HTR-8/SVneo (cell line): ENCODE measurements around the gene MASP2.
"Not testable (repeated sequence)": the region's sequence is repeated elsewhere in the genome, so short reads cannot be mapped to it uniquely, and the experiment has no call there.

Experiments
- DNase-seq: peaks from one replicate; pipeline ENCODE4 v3.0.0; 2011; ENCODE audit warnings: low spot score, mixed read lengths; ENCODE audit not compliant: insufficient read length
- FAIRE-seq: peaks from 2 replicates; lab custom pipeline; 2011; peaks lifted over from hg19 to GRCh38; lab: Jason Lieb, UNC

Gene MASP2

DNA sequence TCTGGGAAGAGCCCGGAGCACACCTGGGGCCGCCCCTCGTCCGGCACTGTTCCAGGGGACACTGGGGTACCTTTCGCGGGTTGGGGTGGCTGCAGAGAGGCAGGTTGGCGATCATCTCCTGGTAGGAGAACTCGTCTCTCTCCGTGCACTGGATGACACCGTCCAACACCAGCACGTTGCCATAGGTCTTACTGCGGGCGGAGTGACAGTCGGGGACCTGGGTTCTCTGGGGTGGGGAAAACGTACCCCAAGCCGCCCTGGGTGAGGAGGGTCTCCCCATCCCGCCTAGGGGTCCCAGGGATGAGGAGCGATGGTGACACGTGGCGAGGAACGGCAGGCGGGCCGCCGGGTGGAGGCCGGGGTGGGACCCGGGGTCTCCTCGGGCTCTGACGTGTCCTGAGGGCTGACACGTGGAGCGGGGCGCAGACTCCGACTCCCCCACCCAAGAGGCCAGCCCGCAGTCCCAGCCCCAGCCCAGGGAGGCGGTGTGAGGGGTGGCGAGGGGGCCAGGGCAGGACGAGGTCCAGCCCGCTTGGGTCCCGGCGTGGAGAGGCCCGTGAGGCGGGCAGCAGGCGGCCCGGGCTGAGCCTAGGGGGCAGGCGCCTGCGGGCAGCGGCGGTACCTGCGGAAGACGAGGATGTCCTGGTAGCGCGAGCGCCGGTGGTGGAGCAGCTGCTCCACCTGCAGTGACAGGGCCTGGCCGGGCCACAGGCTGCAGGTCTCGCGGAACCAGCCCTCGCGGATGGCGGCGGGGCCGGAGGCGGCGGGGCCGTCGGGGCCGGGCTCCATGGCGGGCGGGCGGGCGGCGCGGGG lies 12.3 kb upstream of the MASP2 start:
- FAIRE-seq: no peak
- no peak for DNase-seq

DNA sequence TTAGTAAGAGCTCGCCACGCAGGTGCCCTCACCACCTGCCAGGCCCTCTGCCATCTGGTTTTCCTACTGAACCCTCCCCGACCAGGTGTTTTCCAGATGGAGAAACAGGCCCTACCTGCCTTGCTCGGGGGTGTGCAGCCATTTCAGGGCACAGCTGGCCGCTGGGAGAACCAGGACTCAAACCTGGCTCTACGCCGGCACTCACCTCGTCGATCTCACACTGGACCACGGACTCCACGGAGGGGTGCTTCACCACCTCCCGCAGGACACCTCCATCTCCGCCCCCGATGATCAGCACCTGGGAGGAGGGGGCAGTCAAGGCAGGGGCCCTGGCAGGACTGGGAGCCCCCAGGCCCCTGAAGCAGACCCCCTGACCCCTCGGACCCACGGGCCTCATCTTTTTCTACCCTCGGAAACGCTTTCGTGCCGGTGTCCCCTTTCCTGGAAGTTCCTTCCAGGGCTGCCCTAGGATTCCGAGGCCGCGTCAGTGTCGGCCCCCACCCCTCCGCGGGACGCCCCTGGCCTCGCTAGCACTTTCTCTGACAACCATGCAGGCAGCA lies 11.6 kb upstream of the MASP2 start:
- FAIRE-seq (no peak), DNase-seq (no peak)

DNA sequence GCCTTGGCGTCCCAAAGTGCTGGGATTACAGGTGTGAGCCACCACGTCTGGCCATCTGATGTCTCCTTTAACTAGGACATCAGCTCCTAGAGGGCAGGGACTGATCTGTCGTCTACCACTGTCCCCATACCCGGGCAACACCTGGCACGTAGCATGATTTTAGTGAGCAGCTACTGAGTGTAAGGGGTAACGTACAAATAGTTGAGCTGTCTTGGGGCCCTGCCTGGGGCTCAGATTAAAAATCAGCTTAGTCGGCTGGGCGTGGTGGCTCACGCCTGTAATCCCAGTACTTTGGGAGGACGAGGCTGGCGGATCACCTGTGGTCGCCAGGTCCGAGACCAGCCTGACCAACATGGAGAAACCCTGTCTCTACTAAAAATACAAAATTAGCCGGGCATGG lies 11.0 kb upstream of the MASP2 start:
- DNase-seq (no peak), FAIRE-seq (no peak)

DNA sequence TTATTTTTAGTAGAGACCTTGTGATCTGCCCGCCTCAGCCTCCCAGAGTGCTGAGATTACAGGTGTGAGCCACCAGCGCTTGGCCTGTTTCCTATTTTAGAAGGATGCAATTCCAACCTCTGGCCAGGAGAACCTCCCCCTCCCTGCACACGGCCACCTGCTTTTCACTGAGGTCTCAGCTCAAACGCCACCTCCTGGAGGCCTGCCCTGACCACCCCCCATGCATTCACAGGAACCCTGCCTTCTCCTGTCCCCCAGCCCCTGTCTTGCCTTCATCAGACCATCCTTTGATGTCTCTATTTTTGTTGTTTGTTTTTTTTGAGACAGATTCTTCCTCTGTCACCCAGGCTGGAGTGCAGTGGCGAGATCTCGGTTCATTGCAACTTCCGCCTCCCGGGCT lies 10.4 kb upstream of the MASP2 start:
- FAIRE-seq (no peak), DNase-seq (no peak)

DNA sequence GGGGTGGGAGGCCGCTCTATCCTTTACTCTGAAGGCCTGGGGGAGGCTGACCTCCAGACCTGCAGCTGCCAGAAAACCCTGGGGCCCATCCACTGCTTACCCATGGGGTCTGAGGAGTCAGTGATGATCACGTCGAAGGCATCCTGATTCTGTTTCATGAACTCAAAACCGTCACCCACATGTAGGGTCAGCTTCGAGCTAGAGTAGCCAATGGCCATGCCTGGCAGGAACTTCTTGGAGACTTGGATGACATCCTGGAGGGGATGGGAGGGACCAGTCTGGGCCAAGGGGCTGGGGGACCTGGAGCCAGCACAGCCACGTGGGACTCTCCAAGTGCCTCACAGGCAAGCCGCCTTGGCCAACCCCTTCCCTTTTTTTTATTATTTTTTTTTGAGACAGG lies 9.5 kb upstream of the MASP2 start:
- DNase-seq (no peak), FAIRE-seq (no peak)

DNA sequence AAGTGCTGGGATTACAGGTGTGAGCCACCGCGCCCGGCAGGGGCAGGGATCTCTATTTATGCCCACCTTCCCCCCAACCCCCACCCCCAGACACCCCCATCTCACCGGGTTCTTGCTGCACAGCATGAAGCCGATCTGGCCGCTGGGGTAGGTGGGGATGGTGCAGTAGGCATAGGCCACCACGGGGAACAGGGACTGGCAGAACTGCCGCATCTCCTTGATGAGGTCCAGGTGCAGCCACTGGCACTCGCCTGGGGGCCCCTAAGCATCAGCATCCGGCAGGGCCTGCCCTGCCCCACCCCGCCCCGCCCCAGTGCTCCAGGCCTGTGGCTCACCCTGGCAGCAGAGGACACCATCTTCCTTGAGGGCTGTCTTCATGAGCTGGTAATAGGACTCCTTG lies 8.6 kb upstream of the MASP2 start:
- FAIRE-seq: no peak

DNA sequence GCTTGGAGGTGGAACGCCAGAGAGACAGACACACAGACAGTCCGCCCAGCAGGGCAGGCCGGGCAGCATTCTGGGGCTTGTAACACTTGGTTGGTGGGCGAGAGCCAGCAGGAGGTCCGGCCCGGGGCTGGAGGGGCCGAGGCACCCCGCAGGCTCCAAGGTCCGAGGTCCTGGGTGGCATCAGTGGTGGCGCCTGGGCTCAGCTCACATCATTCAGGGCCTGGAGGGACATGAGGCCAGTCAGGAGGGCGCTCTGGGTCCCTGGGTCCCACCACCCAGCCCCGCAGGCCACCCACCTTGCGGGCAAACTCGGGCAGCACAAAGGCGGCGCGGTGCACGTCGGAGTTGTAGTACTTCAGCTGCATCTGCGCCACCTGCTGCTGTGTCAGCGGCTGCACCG lies 7.6 kb upstream of the MASP2 start:
- FAIRE-seq: no peak

More for the DNA sequence above, 8.6 kb upstream of the MASP2 start:
- no peak for DNase-seq

DNA sequence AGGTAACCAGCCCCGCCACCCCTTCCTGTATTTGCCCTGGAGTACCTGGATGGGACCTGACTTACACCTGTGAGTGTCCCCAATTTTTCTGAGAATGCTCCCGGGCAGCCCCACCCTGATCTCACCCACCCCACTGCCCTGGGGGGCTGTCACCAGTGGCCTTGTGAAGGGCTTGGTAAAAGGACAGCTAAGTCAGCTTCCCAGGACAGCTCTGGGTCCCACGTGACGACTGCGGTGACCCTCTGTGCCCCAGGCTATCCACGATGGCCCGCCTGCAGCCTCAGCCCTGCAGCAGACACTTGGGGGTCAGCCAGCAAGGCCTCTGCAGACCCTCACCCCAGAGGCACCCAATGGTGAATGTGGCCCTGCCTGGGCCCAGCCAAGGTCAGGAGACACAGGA lies 7.1 kb upstream of the MASP2 start:
- FAIRE-seq: no peak
- DNase-seq: no peak

More for the DNA sequence above, 7.6 kb upstream of the MASP2 start:
- no peak for DNase-seq

DNA sequence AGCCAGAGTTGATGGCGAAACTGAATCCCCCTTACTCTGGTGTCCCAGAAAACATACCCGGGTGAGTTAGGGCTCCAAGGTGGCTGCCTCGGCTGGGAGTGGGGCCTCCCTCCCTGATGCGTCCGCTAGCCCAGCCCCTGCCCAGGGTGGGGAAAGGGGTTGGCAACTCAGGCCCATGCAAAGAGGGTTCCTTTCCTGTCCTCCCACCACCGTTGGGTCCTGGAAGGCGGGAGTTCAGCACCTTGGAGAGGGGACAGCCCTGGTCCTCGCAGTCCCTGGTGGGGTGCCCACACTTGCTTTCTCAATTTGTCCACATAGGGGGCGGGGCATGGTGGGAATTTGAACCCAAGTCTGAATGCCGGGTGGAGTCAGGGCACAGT lies 6.7 kb upstream of the MASP2 start:
- DNase-seq (no peak), FAIRE-seq (no peak)

DNA sequence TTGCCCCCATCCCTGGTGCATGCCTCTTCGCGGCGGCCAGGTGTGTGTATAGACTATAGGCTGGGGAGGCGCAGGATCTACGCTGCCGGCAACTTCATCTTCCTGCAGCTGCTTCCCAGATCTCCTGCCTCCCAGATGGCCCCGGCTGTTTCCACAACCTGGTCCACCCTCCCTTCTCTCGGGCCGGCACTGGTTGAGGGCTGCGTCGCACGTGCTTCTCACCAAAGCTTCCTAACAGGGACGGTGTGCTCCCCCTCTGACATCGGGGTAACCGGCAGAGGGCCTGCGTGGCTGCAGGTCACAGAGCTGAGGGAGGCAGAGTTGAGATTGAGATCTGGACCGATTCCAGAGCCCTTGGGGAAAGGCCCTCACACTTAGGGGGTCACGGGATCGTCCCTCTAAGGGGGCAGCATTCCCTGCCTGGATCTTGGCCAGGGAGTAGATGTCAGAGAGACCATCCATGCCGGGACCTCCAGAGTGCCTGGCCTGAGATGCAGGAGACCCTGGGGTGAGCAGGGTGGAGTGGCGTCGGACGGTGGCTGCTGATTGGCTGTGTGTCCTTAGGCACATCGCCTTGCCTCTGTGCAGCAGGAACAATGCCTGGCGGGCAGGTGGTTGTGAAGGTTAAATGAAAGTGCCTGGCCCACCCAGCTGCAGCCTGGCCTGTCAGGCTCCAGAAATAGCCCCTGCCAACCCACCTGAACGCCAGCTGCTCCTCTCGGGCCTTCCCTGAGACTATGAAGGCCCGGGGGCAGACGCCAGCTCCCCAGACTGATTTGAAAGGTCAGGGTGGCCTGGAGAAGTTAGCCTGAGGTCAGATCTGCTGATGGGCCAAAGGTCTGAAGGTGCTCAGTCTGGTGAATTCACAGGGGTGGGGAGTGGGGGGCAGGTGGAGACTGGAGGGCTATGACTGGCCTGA lies 6.1 kb upstream of the MASP2 start:
- DNase-seq (no peak), FAIRE-seq (no peak)

DNA sequence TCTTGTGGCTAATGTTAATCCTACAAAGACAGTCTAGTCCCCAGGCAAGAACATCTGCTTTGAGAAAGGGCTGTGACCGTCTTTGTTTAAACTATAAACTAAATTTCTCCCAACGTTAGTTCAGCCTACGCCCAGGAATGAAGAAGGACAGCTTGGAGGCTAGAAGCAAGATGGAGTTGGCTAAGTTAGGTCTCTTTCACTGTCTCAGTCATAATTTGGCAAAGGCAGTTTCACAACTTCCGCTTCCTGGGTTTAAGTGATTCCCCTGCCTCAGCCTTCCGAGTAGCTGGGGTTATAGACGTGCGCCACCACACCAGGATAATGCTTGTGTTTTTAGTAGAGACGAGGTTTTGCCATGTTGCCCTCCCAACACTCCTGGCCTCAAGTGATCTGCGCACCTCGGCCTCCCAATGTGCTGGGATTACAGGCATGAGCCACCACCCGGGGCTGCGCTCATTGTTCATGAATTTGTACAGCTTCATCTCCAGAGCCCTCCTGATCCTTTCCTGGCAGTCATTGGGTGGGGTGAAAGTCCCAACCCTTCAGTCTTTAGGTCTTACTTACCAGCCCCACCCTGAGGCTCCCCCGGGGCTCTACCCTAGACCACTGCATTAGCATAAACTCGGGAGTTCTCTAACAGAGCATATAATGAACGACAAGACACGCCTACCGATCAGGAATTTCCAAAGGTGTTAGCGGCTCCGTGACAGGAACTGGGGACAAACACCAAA lies 4.9 kb upstream of the MASP2 start:
- FAIRE-seq (no peak), DNase-seq (no peak)

DNA sequence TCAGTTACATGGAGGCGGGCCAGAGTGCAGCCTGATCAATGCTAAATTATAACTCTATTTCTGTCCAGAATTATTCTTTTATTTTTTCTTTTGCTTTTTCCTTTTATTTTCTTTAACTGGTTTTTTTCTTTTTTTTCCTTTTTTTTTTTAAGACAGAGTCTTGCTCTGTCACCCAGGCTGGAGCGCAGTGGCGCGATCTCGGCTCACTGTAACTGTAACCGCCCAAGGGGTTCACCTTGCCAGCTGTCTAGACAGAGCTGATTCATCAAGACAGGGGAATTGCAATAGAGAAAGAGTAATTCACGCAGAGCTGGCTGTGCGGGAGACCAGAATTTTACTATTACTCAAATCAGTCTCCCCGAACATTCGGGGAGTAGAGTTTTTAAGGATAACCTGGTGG lies 4.1 kb upstream of the MASP2 start:
- DNase-seq, FAIRE-seq: not testable (repeated sequence)

DNA sequence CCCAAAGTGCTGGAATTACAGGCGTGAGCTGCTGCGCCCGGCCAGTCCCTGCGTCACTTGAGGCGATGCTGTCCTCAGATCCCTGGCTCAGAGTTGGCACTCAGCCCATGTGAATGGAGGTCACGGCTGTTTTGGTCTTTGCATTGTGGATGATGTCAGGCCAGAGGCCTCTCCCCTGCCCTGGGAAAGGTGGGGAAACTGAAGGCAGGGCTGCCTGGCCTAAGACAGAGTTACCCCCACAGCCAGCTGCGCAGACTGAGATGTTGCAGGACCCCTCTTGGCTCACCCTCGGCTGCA lies 821 bp downstream of the MASP2 start:
- DNase-seq: no peak
- no peak for FAIRE-seq

DNA sequence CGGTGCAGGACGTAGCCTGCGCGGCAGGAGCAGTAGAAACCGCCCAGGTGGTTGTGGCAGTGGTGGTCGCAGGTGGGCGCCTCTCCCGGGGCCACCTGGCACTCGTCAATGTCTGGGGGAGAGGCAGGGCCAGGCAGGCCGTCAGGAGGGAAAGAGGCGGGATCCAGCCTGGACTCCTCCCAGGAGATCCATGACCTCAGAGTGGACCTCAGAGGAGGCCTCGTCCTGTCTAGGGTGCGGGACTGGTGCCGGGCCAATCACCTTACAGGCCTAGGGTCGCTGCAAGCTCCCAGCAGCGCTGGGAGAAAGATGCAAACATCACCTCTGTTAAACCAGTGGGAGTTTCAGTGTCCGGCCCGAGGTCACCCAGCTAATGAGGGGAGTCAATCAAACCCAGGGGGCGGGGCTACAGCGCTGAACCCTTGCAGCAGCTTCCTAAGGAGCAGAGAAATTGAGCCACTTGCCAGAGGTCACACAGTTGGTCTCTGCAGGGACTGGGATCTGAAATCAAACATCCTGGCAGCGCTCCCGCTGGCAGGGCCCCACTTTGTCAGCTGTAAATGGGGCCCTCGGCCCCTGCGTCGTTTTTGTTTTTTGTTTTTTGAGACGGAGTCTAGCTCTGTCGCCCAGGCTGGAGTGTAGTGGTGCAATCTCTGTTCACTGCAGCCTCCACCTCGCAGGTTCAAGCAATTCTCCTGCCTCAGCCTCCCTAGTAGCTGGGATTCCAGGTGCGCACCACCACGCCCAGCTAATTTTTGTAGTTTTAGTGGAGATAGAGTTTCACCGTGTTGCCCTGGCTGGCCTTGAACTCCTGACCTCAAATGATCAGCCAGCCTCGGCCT lies 1.4 kb downstream of the MASP2 start:
- FAIRE-seq: no peak
- no peak for DNase-seq

DNA sequence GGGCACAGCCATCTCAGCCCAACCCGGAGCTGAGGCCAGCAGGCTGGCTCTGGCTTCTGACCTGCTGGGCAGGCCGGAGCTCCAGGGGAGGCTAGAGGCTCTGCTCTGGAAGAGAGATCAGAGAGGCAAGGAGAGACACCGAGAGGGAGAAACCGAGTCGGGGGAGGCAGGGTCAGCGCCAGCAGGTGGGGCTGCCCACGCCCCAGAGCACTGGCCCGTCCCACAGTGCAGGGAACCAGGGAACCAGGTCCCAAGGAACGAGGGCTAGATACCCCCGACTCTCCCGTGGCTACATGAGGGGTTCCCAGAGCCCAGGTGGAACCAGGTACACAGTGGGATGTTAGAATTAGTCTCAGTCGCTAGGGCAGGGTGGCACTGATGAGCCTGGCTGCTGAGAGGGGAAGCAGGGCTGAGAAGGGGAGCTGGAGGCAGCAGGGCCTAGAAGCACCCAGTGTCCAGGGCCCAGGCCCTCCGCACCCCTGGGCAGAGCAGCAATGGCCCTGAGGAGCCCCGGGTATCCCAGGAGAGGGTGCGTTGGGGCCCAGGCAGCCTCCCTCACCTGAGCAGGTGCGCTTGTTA lies 2.1 kb downstream of the MASP2 start:
- FAIRE-seq (no peak), DNase-seq (no peak)

DNA sequence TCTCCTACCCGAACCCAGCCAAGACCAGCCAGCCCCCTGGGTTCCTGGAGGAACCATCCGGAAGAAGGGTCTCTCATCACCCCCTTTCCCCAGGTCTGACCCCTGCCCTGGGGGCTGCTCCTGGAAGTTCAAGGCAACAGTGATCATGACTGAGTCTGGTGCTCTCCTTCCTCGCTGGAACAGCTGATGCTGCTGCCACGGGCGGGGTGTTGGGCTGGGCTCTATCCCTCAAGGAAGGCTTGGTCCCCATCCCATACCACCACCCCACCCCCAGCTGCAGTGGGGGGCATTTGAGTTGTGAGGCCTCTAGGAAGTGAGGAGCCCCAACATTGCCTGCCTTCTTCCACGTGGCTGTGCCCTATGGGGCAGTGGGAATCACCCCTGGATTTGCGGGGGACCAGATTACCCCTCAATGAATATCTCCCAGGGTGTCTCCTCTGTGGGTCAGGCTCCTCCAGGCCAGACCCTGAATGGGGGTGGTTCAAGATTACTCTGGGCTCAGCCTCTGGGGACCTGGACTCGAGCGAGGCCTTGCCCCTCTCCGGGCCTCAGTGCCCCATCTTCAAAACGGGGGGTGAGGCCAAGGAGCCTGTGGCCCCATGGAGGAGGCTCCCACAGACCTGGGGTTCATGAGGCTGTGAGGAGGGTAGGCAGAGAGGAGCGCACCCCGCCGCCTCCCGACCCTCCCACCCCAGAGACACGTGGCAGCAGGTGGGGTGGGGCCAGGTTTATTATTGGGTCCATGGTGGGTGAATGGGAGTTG lies 2.8 kb downstream of the MASP2 start:
- DNase-seq (no peak), FAIRE-seq (no peak)

DNA sequence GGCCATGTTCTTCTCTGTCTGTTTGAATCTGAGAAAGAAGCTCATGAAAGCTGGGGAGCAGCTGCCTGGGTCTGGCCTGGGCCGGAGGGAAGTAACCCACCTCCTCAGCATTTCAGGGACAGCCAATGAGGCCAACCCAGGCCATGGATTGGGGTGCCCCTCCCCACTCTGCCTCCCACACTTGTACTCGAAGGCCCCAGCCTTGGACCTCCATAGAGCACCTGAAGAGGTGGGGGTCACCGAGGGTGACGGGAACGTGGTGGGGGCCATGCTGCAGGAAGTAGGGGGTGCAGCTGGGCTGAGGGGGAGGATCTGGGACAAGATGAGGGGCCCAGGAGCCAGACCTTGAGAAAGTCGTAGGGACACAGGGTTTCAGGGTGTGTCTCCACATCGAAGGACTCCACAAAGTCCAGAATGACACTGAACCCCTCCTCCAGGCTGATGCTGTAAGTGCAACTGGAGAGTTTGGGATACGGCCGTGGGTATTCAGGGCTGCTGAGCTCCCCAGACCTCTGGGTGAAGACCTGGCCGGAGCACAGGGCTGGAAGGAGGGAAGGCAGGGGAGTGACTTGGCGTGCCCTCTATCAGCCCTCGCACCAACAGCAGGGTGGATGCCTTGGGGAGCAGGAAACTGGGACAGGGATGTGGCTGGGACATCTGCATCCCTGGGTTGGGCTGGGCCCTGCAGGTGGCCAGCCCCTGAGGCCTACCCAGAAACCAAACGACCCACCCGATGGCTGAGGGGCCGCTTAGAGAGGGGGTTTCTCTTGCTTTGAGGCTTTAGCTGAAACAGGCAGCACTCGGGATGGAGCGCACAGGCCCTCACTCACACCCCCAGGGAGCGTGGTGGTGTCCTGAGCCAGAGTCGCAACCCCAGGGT lies 3.8 kb downstream of the MASP2 start:
- no peak for DNase-seq
- FAIRE-seq: no peak

DNA sequence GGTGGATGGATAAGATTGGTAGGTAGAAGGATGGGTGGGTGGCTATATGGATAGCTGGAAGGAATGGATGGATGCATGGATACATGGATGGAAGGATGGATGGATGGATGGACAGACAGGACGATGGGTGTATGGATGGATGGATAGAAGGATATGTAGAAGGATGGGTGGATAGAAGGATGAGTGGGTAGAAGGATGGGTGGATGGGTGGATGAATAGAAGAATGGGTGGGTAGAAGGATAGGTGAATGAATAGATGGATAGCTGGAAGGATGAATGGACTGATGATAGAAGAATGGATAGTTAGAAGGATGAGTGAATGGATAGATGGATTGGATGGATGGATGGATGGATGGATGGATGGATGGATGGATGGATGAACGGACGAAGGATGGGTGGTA lies 5.0 kb downstream of the MASP2 start:
- FAIRE-seq (no peak), DNase-seq (no peak)
